Astrocyte of the spinal cord (primary cell): ENCODE data around the gene ZNF232.
"Not testable (repeated sequence)": the region's sequence is repeated elsewhere in the genome, so short reads cannot be mapped to it uniquely, and the experiment has no call there.

Source experiments
- DNase-seq: peaks from one replicate; pipeline ENCODE4 v3.0.0; 2011; ENCODE audit warnings: low read depth, low spot score
- H3K4me3 ChIP-seq: 2 replicates; pipeline ENCODE4 v1.5.1; 2011; ENCODE audit warnings: low read depth, mild to moderate bottlenecking, low read length, moderate library complexity
- CTCF ChIP-seq: IDR thresholded peaks from 2 replicates; pipeline ENCODE4 v1.5.1; 2012; ENCODE audit warnings: low read depth, mild to moderate bottlenecking, low read length, inconsistent platforms
- in situ Hi-C: cut with HindIII; loops from 2 replicates; pipeline ENCODE4 v1.10.0; 2017; ENCODE audit warnings: low sequenced_read_pairs

Gene ZNF232

GRCh38 chr17:5128905-5129535 is 17.3 kb upstream of the ZNF232 start:
- no peak overlapping the region for H3K4me3 ChIP-seq
- TF ChIP-seq CTCF, result no peak
- no peak for DNase-seq
- in situ Hi-C loops, result no loop called here

- H3K4me3 ChIP-seq, DNase-seq, in situ Hi-C loops: not testable (repeated sequence)
Observed at GRCh38 chr17:5128387-5128786, 16.7 kb upstream of the ZNF232 start.

- no peak overlapping the region for H3K4me3 ChIP-seq
- in situ Hi-C loops, result no loop called here
- TF ChIP-seq CTCF, result no peak
- DNase-seq, result no peak
Observed at GRCh38 chr17:5127910-5128309, 16.2 kb upstream of the ZNF232 start.

GRCh38 chr17:5126719-5127488 is 15.2 kb upstream of the ZNF232 start:
- no peak for TF ChIP-seq CTCF
- no peak for DNase-seq
- H3K4me3 ChIP-seq, result no peak overlapping the region
- in situ Hi-C loops, result no loop called here

- DNase-seq, in situ Hi-C loops, H3K4me3 ChIP-seq: not testable (repeated sequence)
Observed at GRCh38 chr17:5124896-5125295, 13.2 kb upstream of the ZNF232 start.

GRCh38 chr17:5124125-5124760 is 12.6 kb upstream of the ZNF232 start:
- in situ Hi-C loops, DNase-seq, H3K4me3 ChIP-seq: not testable (repeated sequence)

GRCh38 chr17:5123343-5124124 is 11.9 kb upstream of the ZNF232 start:
- DNase-seq, result no peak
- in situ Hi-C loops, result no loop called here
- no peak for TF ChIP-seq CTCF
- no peak overlapping the region for H3K4me3 ChIP-seq
